Fibroblast of skin of right quadriceps (primary cell): ENCODE data around the gene MAP1A.

Source experiments
- DNase-seq: peaks from one replicate; pipeline ENCODE4 v3.0.0-alpha.2; 2013

Gene MAP1A

GRCh38 chr15:43511012-43511885, 6.2 kb upstream of the MAP1A start:
- no peak for DNase-seq

- peak; percentile 43 for DNase-seq
Measured at GRCh38 chr15:43513550-43513949, 3.9 kb upstream of the MAP1A start.

GRCh38 chr15:43514241-43515057, 3.0 kb upstream of the MAP1A start:
- peak; percentile 40 for DNase-seq

GRCh38 chr15:43515741-43516140, 1.7 kb upstream of the MAP1A start:
- DNase-seq = no peak

- peak; percentile 58 for DNase-seq
Measured at GRCh38 chr15:43516185-43516584, 1.2 kb upstream of the MAP1A start.

GRCh38 chr15:43516801-43517353, 531 bp upstream of the MAP1A start:
- DNase-seq = peak; percentile 84

GRCh38 chr15:43518197-43518761, 871 bp downstream of the MAP1A start:
- DNase-seq = peak; percentile 82

- no peak for DNase-seq
Measured at GRCh38 chr15:43519196-43519595, 1.8 kb downstream of the MAP1A start.

- DNase-seq = no peak
Measured at GRCh38 chr15:43520138-43520537, 2.7 kb downstream of the MAP1A start.

GRCh38 chr15:43521419-43521818, 4.0 kb downstream of the MAP1A start:
- DNase-seq = no peak

GRCh38 chr15:43522247-43522646, 4.8 kb downstream of the MAP1A start:
- DNase-seq = no peak

- DNase-seq = no peak
Measured at GRCh38 chr15:43523646-43524045, 6.2 kb downstream of the MAP1A start.

- no peak for DNase-seq
Measured at GRCh38 chr15:43524254-43524845, 6.9 kb downstream of the MAP1A start.

- DNase-seq = no peak
Measured at GRCh38 chr15:43525131-43525530, 7.7 kb downstream of the MAP1A start.

GRCh38 chr15:43526261-43526930, 9.0 kb downstream of the MAP1A start:
- DNase-seq = no peak

- DNase-seq = no peak
Measured at GRCh38 chr15:43527016-43527801, 9.8 kb downstream of the MAP1A start.

GRCh38 chr15:43527802-43528541, 10.6 kb downstream of the MAP1A start:
- DNase-seq = no peak

- no peak for DNase-seq
Measured at GRCh38 chr15:43528542-43529007, 11.2 kb downstream of the MAP1A start.

- no peak for DNase-seq
Measured at GRCh38 chr15:43529141-43529540, 11.7 kb downstream of the MAP1A start.

- DNase-seq = no peak
Measured at GRCh38 chr15:43529587-43530345, 12.4 kb downstream of the MAP1A start.
